Upper lobe of left lung (tissue), 4 donors: ENCODE results near the gene RUNDC3A.

ENCODE experiments used
- CTCF ChIP-seq, 6 experiments: fragments of 450-650 bp in 4 of 6; fragments of 200-600 bp in 2 of 6; sonication (generic) in 2 of 6; IDR thresholded peaks; one replicate each; pipeline ENCODE4 v1.5.1; 2016 to 2019; ENCODE audit warnings: antibody characterized with exemption in 6 of 6
- POLR2A ChIP-seq, 4 donors: fragments of 450-650 bp; IDR thresholded peaks; one replicate each; pipeline ENCODE4 v1.5.1; 2016 to 2017; ENCODE audit warnings: antibody characterized with exemption in 4 of 4, mild to moderate bottlenecking in 2 of 4

GRCh38 chr17:44346064-44346844 is 37.9 kb downstream of the RUNDC3A start:
- TF ChIP-seq POLR2A (IDR thresholded peaks at IDR 0.05): no peak
- TF ChIP-seq CTCF (IDR thresholded peaks at IDR 0.05): no peak
